ENCODE measurements around the gene CSMD2. TPM values are rescaled to one million over a fixed set of nuclear protein-coding genes. Genes with fewer than 3 reads are reported as not detected.
"Not testable (repeated sequence)": the region's sequence is repeated elsewhere in the genome, so short reads cannot be mapped to it uniquely, and the experiment has no call there.

The CSMD2 gene
- polyA plus RNA-seq (2013, experiment 1 of 2) = 4.7 TPM
- polyA plus RNA-seq (2013, experiment 2 of 2) = 3.2 TPM

- H3K9ac ChIP-seq (ENCODE audit: low read depth, low read length) = peak within 1 kb of the TSS; percentile 76
- peaks cover 21% of the 10 kb centered on the region for H3K4me1 ChIP-seq (ENCODE audit: insufficient read depth, low read length)
- H3K27me3 ChIP-seq (ENCODE audit: insufficient read depth, low read length) = peaks cover 45% of the 10 kb centered on the region; the same call in 1 of the 2 replicates
- H3K9me3 ChIP-seq (ENCODE audit: insufficient read depth, low read depth, low read length) = no peaks in the 10 kb centered on the region
- under 1% methylated on average over 76 of the region's 78 CpGs for WGBS
- peak within 1 kb of the TSS; percentile 60 for H3K4me3 ChIP-seq (ENCODE audit: low read length)
- H3K36me3 ChIP-seq (ENCODE audit: insufficient read depth, low read length) = no peaks in the 10 kb centered on the region
- peak within 1 kb of the TSS; percentile 92; the same call in 1 of the 2 replicates for H3K27ac ChIP-seq (ENCODE audit: low read depth, low read length)
These were observed at the start of gene CSMD2 for GRCh38 chr1:34164771-34165391. Gene CSMD2 (minus strand): TSS chr1:34165230. CDS start chr1:34165097, 133 bp downstream.

GRCh38 chr1:34213956-34214355 lies 48.9 kb upstream of the CSMD2 start:
- H3K9me3 ChIP-seq (ENCODE audit: insufficient read depth, low read depth, low read length) = no peaks in the 10 kb centered on the region
- 55% methylated on average over 3 of the region's 3 CpGs for WGBS
- no peak overlapping the region for H3K4me3 ChIP-seq (ENCODE audit: low read length)
- no peaks in the 10 kb centered on the region for H3K4me1 ChIP-seq (ENCODE audit: insufficient read depth, low read length)
- no peak overlapping the region for H3K27ac ChIP-seq (ENCODE audit: low read depth, low read length)
- H3K9ac ChIP-seq (ENCODE audit: low read depth, low read length) = no peak overlapping the region
- no peaks in the 10 kb centered on the region for H3K36me3 ChIP-seq (ENCODE audit: insufficient read depth, low read length)
- no peaks in the 10 kb centered on the region for H3K27me3 ChIP-seq (ENCODE audit: insufficient read depth, low read length)

GRCh38 chr1:34212673-34213072 lies 47.6 kb upstream of the CSMD2 start:
- no peak overlapping the region for H3K27ac ChIP-seq (ENCODE audit: low read depth, low read length)
- WGBS = 94% methylated on average over 4 of the region's 4 CpGs

GRCh38 chr1:34199927-34200326 lies 34.9 kb upstream of the CSMD2 start:
- Histone ChIP-seq H3K27ac (ENCODE audit: low read depth, low read length) (no peak overlapping the region), H3K4me3 (ENCODE audit: low read length) (no peak overlapping the region)
- 96% methylated on average over 1 of the region's 1 CpG for WGBS

More at GRCh38 chr1:34212673-34213072, 47.6 kb upstream of the CSMD2 start:
- no peaks in the 10 kb centered on the region for H3K4me1 ChIP-seq (ENCODE audit: insufficient read depth, low read length)
- no peak overlapping the region for H3K4me3 ChIP-seq (ENCODE audit: low read length)
- H3K36me3 ChIP-seq (ENCODE audit: insufficient read depth, low read length) = no peaks in the 10 kb centered on the region
- no peaks in the 10 kb centered on the region for H3K9me3 ChIP-seq (ENCODE audit: insufficient read depth, low read depth, low read length)
- H3K9ac ChIP-seq (ENCODE audit: low read depth, low read length) = no peak overlapping the region
- H3K27me3 ChIP-seq (ENCODE audit: insufficient read depth, low read length) = no peaks in the 10 kb centered on the region

GRCh38 chr1:34192621-34193020 lies 27.6 kb upstream of the CSMD2 start:
- peaks cover 8% of the 10 kb centered on the region for H3K9me3 ChIP-seq (ENCODE audit: insufficient read depth, low read depth, low read length)
- no peak overlapping the region for H3K27ac ChIP-seq (ENCODE audit: low read depth, low read length)
- H3K9ac ChIP-seq (ENCODE audit: low read depth, low read length) = no peak overlapping the region
- H3K36me3 ChIP-seq (ENCODE audit: insufficient read depth, low read length) = no peaks in the 10 kb centered on the region
- no peak overlapping the region for H3K4me3 ChIP-seq (ENCODE audit: low read length)
- H3K4me1 ChIP-seq (ENCODE audit: insufficient read depth, low read length) = peaks cover 23% of the 10 kb centered on the region
- WGBS = 32% methylated on average over 3 of the region's 3 CpGs
- no peaks in the 10 kb centered on the region for H3K27me3 ChIP-seq (ENCODE audit: insufficient read depth, low read length)

More at GRCh38 chr1:34199927-34200326, 34.9 kb upstream of the CSMD2 start:
- H3K9ac ChIP-seq (ENCODE audit: low read depth, low read length) = no peak overlapping the region
- no peaks in the 10 kb centered on the region for H3K27me3 ChIP-seq (ENCODE audit: insufficient read depth, low read length)
- no peaks in the 10 kb centered on the region for H3K9me3 ChIP-seq (ENCODE audit: insufficient read depth, low read depth, low read length)
- no peaks in the 10 kb centered on the region for H3K36me3 ChIP-seq (ENCODE audit: insufficient read depth, low read length)
- H3K4me1 ChIP-seq (ENCODE audit: insufficient read depth, low read length) = no peaks in the 10 kb centered on the region

GRCh38 chr1:34190692-34191091 lies 25.7 kb upstream of the CSMD2 start:
- peaks cover 33% of the 10 kb centered on the region for H3K4me1 ChIP-seq (ENCODE audit: insufficient read depth, low read length)
- no peaks in the 10 kb centered on the region for H3K36me3 ChIP-seq (ENCODE audit: insufficient read depth, low read length)
- H3K9me3 ChIP-seq (ENCODE audit: insufficient read depth, low read depth, low read length) = peaks cover 8% of the 10 kb centered on the region
- no peak overlapping the region for H3K9ac ChIP-seq (ENCODE audit: low read depth, low read length)
- WGBS = 94% methylated on average over 2 of the region's 2 CpGs
- H3K4me3 ChIP-seq (ENCODE audit: low read length) = no peak overlapping the region
- no peak overlapping the region for H3K27ac ChIP-seq (ENCODE audit: low read depth, low read length)
- no peaks in the 10 kb centered on the region for H3K27me3 ChIP-seq (ENCODE audit: insufficient read depth, low read length)

GRCh38 chr1:34188985-34189384 lies 24.0 kb upstream of the CSMD2 start:
- peaks cover 33% of the 10 kb centered on the region for H3K4me1 ChIP-seq (ENCODE audit: insufficient read depth, low read length)
- peak overlapping the region; percentile 57; the same call in 1 of the 2 replicates for H3K27ac ChIP-seq (ENCODE audit: low read depth, low read length)
- whole genome bisulfite sequencing = 78% methylated on average over 4 of the region's 4 CpGs
- H3K27me3 ChIP-seq (ENCODE audit: insufficient read depth, low read length) = no peaks in the 10 kb centered on the region
- 0 out of 2 replicates have a peak overlapping the region, but pooled peaks have one; percentile 5 for H3K4me3 ChIP-seq (ENCODE audit: low read length)
- no peak overlapping the region for H3K9ac ChIP-seq (ENCODE audit: low read depth, low read length)
- peaks cover 8% of the 10 kb centered on the region for H3K9me3 ChIP-seq (ENCODE audit: insufficient read depth, low read depth, low read length)
- H3K36me3 ChIP-seq (ENCODE audit: insufficient read depth, low read length) = no peaks in the 10 kb centered on the region

- no peaks in the 10 kb centered on the region for H3K27me3 ChIP-seq (ENCODE audit: insufficient read depth, low read length)
- peaks cover 8% of the 10 kb centered on the region for H3K9me3 ChIP-seq (ENCODE audit: insufficient read depth, low read depth, low read length)
- H3K36me3 ChIP-seq (ENCODE audit: insufficient read depth, low read length) = no peaks in the 10 kb centered on the region
- WGBS = 1% methylated on average over 8 of the region's 8 CpGs
- H3K4me1 ChIP-seq (ENCODE audit: insufficient read depth, low read length) = peaks cover 33% of the 10 kb centered on the region
- peak overlapping the region; percentile 57; the same call in 1 of the 2 replicates for H3K27ac ChIP-seq (ENCODE audit: low read depth, low read length)
- no peak overlapping the region for H3K9ac ChIP-seq (ENCODE audit: low read depth, low read length)
- H3K4me3 ChIP-seq (ENCODE audit: low read length) = 0 out of 2 replicates have a peak overlapping the region, but pooled peaks have one; percentile 5
These were observed 23.4 kb upstream of the CSMD2 start for GRCh38 chr1:34188418-34188817.

GRCh38 chr1:34186741-34187494 lies 21.9 kb upstream of the CSMD2 start:
- H3K36me3 ChIP-seq (ENCODE audit: insufficient read depth, low read length) = no peaks in the 10 kb centered on the region
- no peaks in the 10 kb centered on the region for H3K27me3 ChIP-seq (ENCODE audit: insufficient read depth, low read length)
- WGBS = 89% methylated on average over 12 of the region's 12 CpGs
- H3K9me3 ChIP-seq (ENCODE audit: insufficient read depth, low read depth, low read length) = peaks cover 8% of the 10 kb centered on the region
- H3K27ac ChIP-seq (ENCODE audit: low read depth, low read length) = no peak overlapping the region
- peaks cover 23% of the 10 kb centered on the region for H3K4me1 ChIP-seq (ENCODE audit: insufficient read depth, low read length)
- no peak overlapping the region for H3K4me3 ChIP-seq (ENCODE audit: low read length)
- H3K9ac ChIP-seq (ENCODE audit: low read depth, low read length) = no peak overlapping the region

- WGBS = 97% methylated on average over 4 of the region's 4 CpGs
- peaks cover 34% of the 10 kb centered on the region for H3K4me1 ChIP-seq (ENCODE audit: insufficient read depth, low read length)
- not testable (repeated sequence) for H3K9ac ChIP-seq (ENCODE audit: low read depth, low read length); H3K36me3 ChIP-seq (ENCODE audit: insufficient read depth, low read length); H3K27me3 ChIP-seq (ENCODE audit: insufficient read depth, low read length); H3K4me3 ChIP-seq (ENCODE audit: low read length); H3K9me3 ChIP-seq (ENCODE audit: insufficient read depth, low read depth, low read length); H3K27ac ChIP-seq (ENCODE audit: low read depth, low read length)
These were observed 18.4 kb upstream of the CSMD2 start for GRCh38 chr1:34183381-34183780.

GRCh38 chr1:34178072-34178471 lies 13.0 kb upstream of the CSMD2 start:
- WGBS = 93% methylated on average over 2 of the region's 2 CpGs
- H3K9me3 ChIP-seq (ENCODE audit: insufficient read depth, low read depth, low read length) = no peaks in the 10 kb centered on the region

More at GRCh38 chr1:34178072-34178471, 13.0 kb upstream of the CSMD2 start:
- H3K4me3 ChIP-seq (ENCODE audit: low read length) = no peak overlapping the region
- no peak overlapping the region for H3K27ac ChIP-seq (ENCODE audit: low read depth, low read length)
- no peak overlapping the region for H3K9ac ChIP-seq (ENCODE audit: low read depth, low read length)
- peaks cover 22% of the 10 kb centered on the region for H3K27me3 ChIP-seq (ENCODE audit: insufficient read depth, low read length)
- no peaks in the 10 kb centered on the region for H3K36me3 ChIP-seq (ENCODE audit: insufficient read depth, low read length)
- peaks cover 28% of the 10 kb centered on the region for H3K4me1 ChIP-seq (ENCODE audit: insufficient read depth, low read length)

All from HUES64 (cell line).